H1 (cell line): Measurements from ENCODE around the gene NEURL1. TPM values are rescaled to one million over a fixed set of nuclear protein-coding genes. Genes with fewer than 3 reads are reported as not detected.

Experiments used
- CTCF ChIA-PET: fragments of 300-600 bp; sonication (Branson Sonifier 250); formaldehyde crosslinking; loops from one replicate; lab custom pipeline; 2021; ENCODE audit not compliant: partially characterized antibody; lab: Charles Lee
- POLR2A ChIA-PET: fragments of 300-600 bp; sonication (Branson Sonifier 250); formaldehyde crosslinking; loops from one replicate; lab custom pipeline; 2021; ENCODE audit warnings: inconsistent platforms; ENCODE audit not compliant: partially characterized antibody; lab: Charles Lee
- DNase-seq, 2 experiments: peaks; one replicate each; pipeline versions ENCODE4 v3.0.0 to v3.0.0-alpha.2; 2010 to 2022; ENCODE audit warnings: low spot score in 2 of 2, low read depth in 1 of 2, mixed read lengths in 1 of 2
- FAIRE-seq: peaks from 2 replicates; lab custom pipeline; 2011; peaks lifted over from hg19 to GRCh38; lab: Jason Lieb, UNC
- H2AFZ ChIP-seq: 2 replicates; pipeline ENCODE4 v1.8.1; 2012; ENCODE audit warnings: low read length, inconsistent platforms
- H2AK5ac ChIP-seq: 2 replicates; pipeline ENCODE4 v1.6.1; 2013; ENCODE audit warnings: low read depth, low read length
- H2BK120ac ChIP-seq: replicated peaks from 2 replicates; pipeline ENCODE3; 2013; ENCODE audit warnings: low read depth, low read length, inconsistent platforms
- H2BK12ac ChIP-seq: 2 replicates; pipeline ENCODE4 v1.6.1; 2013; ENCODE audit warnings: low read depth, low read length
- H2BK15ac ChIP-seq: 2 replicates; pipeline ENCODE4 v1.6.1; 2013; ENCODE audit warnings: low read length
- H2BK20ac ChIP-seq: 2 replicates; pipeline ENCODE4 v1.6.1; 2013; ENCODE audit warnings: low read length
- H2BK5ac ChIP-seq: 2 replicates; pipeline ENCODE4 v1.6.1; 2013; ENCODE audit warnings: low read depth, low read length
- H3K14ac ChIP-seq: 2 replicates; pipeline ENCODE4 v1.6.1; 2013; ENCODE audit warnings: inconsistent platforms; ENCODE audit not compliant: insufficient read length
- H3K18ac ChIP-seq: 2 replicates; pipeline ENCODE4 v1.6.1; 2013; ENCODE audit warnings: low read length; ENCODE audit errors: extremely low read depth
- H3K23ac ChIP-seq: 2 replicates; pipeline ENCODE4 v1.6.1; 2013; ENCODE audit warnings: inconsistent platforms; ENCODE audit not compliant: insufficient read length
- H3K23me2 ChIP-seq: 2 replicates; pipeline ENCODE4 v1.6.1; 2013; ENCODE audit warnings: low read depth, low read length
- H3K27ac ChIP-seq: 2 replicates; pipeline ENCODE4 v1.6.1; 2011; ENCODE audit warnings: low read depth, low read length, inconsistent platforms
- H3K27me3 ChIP-seq, 4 experiments: replicated peaks in 1 of 4; 1 replicate in 1 of 4; 2 replicates in 3 of 4; pipeline versions ENCODE4 v1.6.1 to v1.8.1; 2011 to 2013; ENCODE audit warnings: low read length in 3 of 4, mild to moderate bottlenecking in 3 of 4, inconsistent platforms in 2 of 4, mixed read lengths in 2 of 4, moderate library complexity in 1 of 4; ENCODE audit not compliant: control insufficient read depth in 3 of 4, insufficient read depth in 3 of 4; ENCODE audit errors: extremely low read depth in 1 of 4
- H3K36me3 ChIP-seq, 4 experiments: 2 replicates each; pipeline versions ENCODE4 v1.6.1 to v1.8.1; 2011 to 2013; ENCODE audit warnings: mild to moderate bottlenecking in 4 of 4, low read length in 3 of 4, moderate library complexity in 2 of 4, control low read depth in 1 of 4, inconsistent platforms in 1 of 4; ENCODE audit not compliant: insufficient read depth in 4 of 4, control insufficient read depth in 2 of 4
- H3K4ac ChIP-seq: replicated peaks from 2 replicates; pipeline ENCODE3; 2013; ENCODE audit warnings: low read length, low read depth, mixed read lengths, inconsistent platforms; ENCODE audit not compliant: insufficient read length
- H3K4me1 ChIP-seq, 4 experiments: replicated peaks in 1 of 4; 1 replicate in 1 of 4; 2 replicates in 3 of 4; pipeline versions ENCODE4 v1.6.1 to v1.8.1; 2011 to 2013; ENCODE audit warnings: low read length in 3 of 4, inconsistent platforms in 2 of 4, mixed read lengths in 1 of 4; ENCODE audit not compliant: insufficient read depth in 4 of 4, control insufficient read depth in 3 of 4
- H3K4me2 ChIP-seq, 2 experiments: 2 replicates each; pipeline versions ENCODE4 v1.6.1 to v1.8.1; 2011 to 2013; ENCODE audit warnings: low read depth in 2 of 2, low read length in 2 of 2, control low read depth in 1 of 2, inconsistent platforms in 1 of 2, mild to moderate bottlenecking in 1 of 2; ENCODE audit not compliant: insufficient read depth in 1 of 2
- H3K4me3 ChIP-seq, 4 experiments: fragments of 200-600, 300-600 bp in 1 of 4; sonication (generic), shearing (Covaris generic), sonication (Bioruptor Twin) in 1 of 4; 2 replicates each; pipeline versions ENCODE4 v1.5.1 to v1.8.1; 2011 to 2016; ENCODE audit warnings: low read length in 4 of 4, low read depth in 3 of 4, control low read depth in 2 of 4, inconsistent platforms in 2 of 4, mild to moderate bottlenecking in 2 of 4, mixed read lengths in 1 of 4, moderate library complexity in 1 of 4; ENCODE audit not compliant: insufficient read depth in 2 of 4; ENCODE audit errors: extremely low read depth in 1 of 4
- H3K56ac ChIP-seq: replicated peaks from 2 replicates; pipeline ENCODE3; 2013; ENCODE audit warnings: low read depth, mild to moderate bottlenecking, mixed read lengths, low read length, inconsistent platforms; ENCODE audit not compliant: insufficient read length
- H3K79me1 ChIP-seq: 2 replicates; pipeline ENCODE4 v1.6.1; 2013; ENCODE audit warnings: low read depth, low read length, control low read depth
- H3K79me2 ChIP-seq, 2 experiments: 2 replicates each; pipeline versions ENCODE4 v1.6.1 to v1.8.1; 2012 to 2013; ENCODE audit warnings: low read length in 2 of 2, mild to moderate bottlenecking in 2 of 2, inconsistent platforms in 1 of 2; ENCODE audit not compliant: insufficient read depth in 2 of 2, control insufficient read depth in 1 of 2
- H3K9ac ChIP-seq, 4 experiments: replicated peaks in 1 of 4; 1 replicate in 1 of 4; 2 replicates in 3 of 4; pipeline versions ENCODE4 v1.6.1 to v1.8.1; 2011 to 2013; ENCODE audit warnings: low read depth in 3 of 4, low read length in 3 of 4, control low read depth in 2 of 4, mild to moderate bottlenecking in 2 of 4, moderate library complexity in 2 of 4, inconsistent platforms in 1 of 4; ENCODE audit errors: extremely low read depth in 1 of 4
- H3K9me3 ChIP-seq, 2 experiments: 2 replicates each; pipeline versions ENCODE4 v1.6.1 to v1.8.1; 2012 to 2013; ENCODE audit warnings: mild to moderate bottlenecking in 2 of 2, moderate library complexity in 2 of 2, control low read depth in 1 of 2, inconsistent platforms in 1 of 2, low read depth in 1 of 2, low read length in 1 of 2, mixed read lengths in 1 of 2; ENCODE audit not compliant: insufficient read depth in 2 of 2
- H4K20me1 ChIP-seq, 2 experiments: replicated peaks in 1 of 2; 2 replicates each; pipeline versions ENCODE3 to v1.8.1; 2011 to 2013; ENCODE audit warnings: inconsistent platforms in 2 of 2, low read length in 2 of 2, mild to moderate bottlenecking in 1 of 2; ENCODE audit not compliant: insufficient read depth in 2 of 2, control insufficient read depth in 1 of 2
- H4K5ac ChIP-seq: 2 replicates; pipeline ENCODE4 v1.6.1; 2013; ENCODE audit warnings: low read length, low read depth, mixed read lengths, inconsistent platforms; ENCODE audit not compliant: insufficient read length
- H4K8ac ChIP-seq: 2 replicates; pipeline ENCODE4 v1.8.0; 2013; ENCODE audit warnings: mild to moderate bottlenecking, moderate library complexity, low read length, inconsistent platforms; ENCODE audit not compliant: insufficient read depth; ENCODE audit errors: extremely low read depth
- H4K91ac ChIP-seq: replicated peaks from 2 replicates; pipeline ENCODE3; 2013; ENCODE audit warnings: low read length, mixed read lengths, inconsistent platforms; ENCODE audit not compliant: insufficient read length
- EGR1 ChIP-seq: IDR thresholded peaks from 2 replicates; pipeline ENCODE4 v1.6.1; 2011; ENCODE audit warnings: low read depth, low read length, borderline replicate concordance
- SIX5 ChIP-seq: IDR thresholded peaks from 2 replicates; pipeline ENCODE4 v1.6.1; 2011; ENCODE audit warnings: mild to moderate bottlenecking, low read depth, low read length
- WGBS, 2 experiments: shearing (Covaris generic) in 1 of 2; methylation state at CpG; one replicate each; pipeline versions ENCODE4 v1.1.6 to v1.1.7; 2013 to 2015; ENCODE audit warnings: low lambda C conversion rate in 2 of 2, mixed read lengths in 2 of 2, inconsistent platforms in 1 of 2, low coverage in 1 of 2, missing lambda C conversion rate in 1 of 2; ENCODE audit not compliant: insufficient replicate concordance in 2 of 2, insufficient coverage in 1 of 2, insufficient read length in 1 of 2; ENCODE audit errors: extremely low coverage in 1 of 2, missing lambda C conversion rate in 1 of 2; 5-methylcytosine and 5-hydroxymethylcytosine counted together
- polyA plus RNA-seq, 7 experiments: library from polyadenylated mRNA; depleted of rRNA in 3 of 7; stranded (reverse) in 5 of 7; unstranded in 2 of 7; fragments of >200 nt in 5 of 7; fragments of 200-250 nt in 2 of 7; gene quantifications; 1 replicate in 5 of 7; 2 replicates in 1 of 7; 4 replicates in 1 of 7; pipeline versions ENCODE4 v1.2.1 to v1.2.3, GENCODE V29; 2011 to 2013; ENCODE audit warnings: missing spikeins in 2 of 7, mixed read lengths in 2 of 7
- total RNA-seq: library from RNA; stranded (reverse); fragmentation: NEBNext Ultra II Directional; extraction: Animal tissue kit (Norgen Biotek cat#: 25700); gene quantifications from 2 replicates; pipeline ENCODE4 v1.2.1, GENCODE V29; 2021

NEURL1 gene
- total and polyA plus RNA-seq, 2 of the 8 experiments (the other 6 are each of a cell fraction or from before 2014, with no cell fraction given) = 0.54 to 0.58 TPM

GRCh38 chr10:103638948-103639347, 145.4 kb downstream of the NEURL1 start:
- H4K20me1 ChIP-seq = no peaks in the 10 kb centered on the region
- peak overlapping the region; percentile 80; the same call in 1 of the 2 replicates for H2BK20ac ChIP-seq
- no peaks in the 10 kb centered on the region for H3K27me3 ChIP-seq
- no peaks in the 10 kb centered on the region; a peak in 1 of 4 replicates for H3K79me2 ChIP-seq
- H3K23me2 ChIP-seq = no peaks in the 10 kb centered on the region
- H3K4me1 ChIP-seq = peaks cover 8 to 35% (median 27%) of the 10 kb centered on the region in 4 experiments
- no peaks in the 10 kb centered on the region for H3K9me3 ChIP-seq
- TF ChIP-seq SIX5 (no peak), EGR1 (no peak)
- H3K18ac ChIP-seq = no peak overlapping the region
- peak overlapping the region; percentile 72; the same call in 1 of the 2 replicates for H2BK15ac ChIP-seq
- POLR2A ChIA-PET = interaction anchor here (1.7 to 3.5 kb wide), 2 partner anchors 8 to 12 kb away, joined by 5 to 20 read pairs; no protein-coding TSS in a partner anchor
- DNase-seq = no peak
- no peaks in the 10 kb centered on the region for H3K36me3 ChIP-seq
- no peak overlapping the region for H2AFZ ChIP-seq
- peak overlapping the region; percentile 94; the same call in 1 of the 2 replicates for H2BK12ac ChIP-seq
- no peak overlapping the region for H3K23ac ChIP-seq
- H3K4ac ChIP-seq = no peak overlapping the region
- H3K14ac ChIP-seq = no peak overlapping the region
- peaks cover 4% of the 10 kb centered on the region; the same call in 1 of the 2 replicates for H3K79me1 ChIP-seq
- H4K91ac ChIP-seq = peak overlapping the region; percentile 42
- H3K4me2 ChIP-seq = no peak overlapping the region
- H2BK120ac ChIP-seq = no peak overlapping the region
- H4K8ac ChIP-seq = no peak overlapping the region
- WGBS, 2 experiments = 91% methylated on average over 8 of the region's 8 CpGs; no CpG with 5 or more reads in 1 of the 2 experiments
- H3K9ac ChIP-seq = no peak overlapping the region
- H3K4me3 ChIP-seq = no peak overlapping the region
- CTCF ChIA-PET = interaction anchor here (0.9 to 16.1 kb wide), 8 partner anchors 12 to 47 kb away, joined by 3 to 185 read pairs (median 17); no protein-coding TSS in a partner anchor
- H3K27ac ChIP-seq = no peak overlapping the region
- H2BK5ac ChIP-seq = peak overlapping the region; percentile 90; the same call in 1 of the 2 replicates
- H4K5ac ChIP-seq = no peak overlapping the region
- H2AK5ac ChIP-seq = no peak overlapping the region
- FAIRE-seq = no peak
- H3K56ac ChIP-seq = no peak overlapping the region
